HepG2 (cell line): Measurements from ENCODE around the gene NOTUM. TPM values are rescaled to one million over a fixed set of nuclear protein-coding genes. Genes with fewer than 3 reads are reported as not detected.

Experiments
- HNF4A ChIP-seq: sonication (generic); formaldehyde crosslinking; IDR thresholded peaks from 2 replicates; pipeline ENCODE4 v1.4.0; 2020; ENCODE audit warnings: missing genetic modification reagents
- HNRNPL ChIP-seq: fragments of 200-400 bp; formaldehyde crosslinking; IDR thresholded peaks from 2 replicates; pipeline ENCODE4 v1.6.1; 2017; ENCODE audit warnings: mild to moderate bottlenecking, low read depth, low read length
- HNRNPUL1 ChIP-seq: fragments of 200-400 bp; formaldehyde crosslinking; IDR thresholded peaks from 2 replicates; pipeline ENCODE4 v1.6.1; 2017; ENCODE audit warnings: low read depth, mild to moderate bottlenecking, low read length, moderate library complexity
- MAFG ChIP-seq: sonication (generic); formaldehyde crosslinking; IDR thresholded peaks from 2 replicates; pipeline ENCODE4 v1.5.1; 2020; ENCODE audit warnings: mild to moderate bottlenecking, missing genetic modification reagents
- NCOR1 ChIP-seq: fragments of 200-600 bp; sonication (generic); IDR thresholded peaks from 2 replicates; pipeline ENCODE4 v1.7.0; 2017; ENCODE audit warnings: antibody characterized with exemption, low read length, borderline replicate concordance
- SP2 ChIP-seq: sonication (generic); formaldehyde crosslinking; IDR thresholded peaks from 2 replicates; pipeline ENCODE4 v1.5.1; 2020; ENCODE audit warnings: mild to moderate bottlenecking, missing genetic modification reagents
- STAT5B ChIP-seq: sonication (generic); formaldehyde crosslinking; IDR thresholded peaks from 2 replicates; pipeline ENCODE4 v1.4.0; 2020; ENCODE audit warnings: missing genetic modification reagents
- TOE1 ChIP-seq: sonication (generic); formaldehyde crosslinking; IDR thresholded peaks from 2 replicates; pipeline ENCODE4 v1.4.0; 2020; ENCODE audit warnings: mild to moderate bottlenecking, missing genetic modification reagents
- ZBTB38 ChIP-seq: sonication (generic); formaldehyde crosslinking; IDR thresholded peaks from 2 replicates; pipeline ENCODE4 v1.5.1; 2020; ENCODE audit warnings: mild to moderate bottlenecking, missing genetic modification reagents
- ZNF234 ChIP-seq: sonication (generic); formaldehyde crosslinking; conservative IDR thresholded peaks from 2 replicates; pipeline ENCODE4 v1.5.1; 2020; ENCODE audit warnings: mild to moderate bottlenecking, missing genetic modification reagents
- ZNF24 ChIP-seq: fragments of 450-650 bp; IDR thresholded peaks from 2 replicates; pipeline ENCODE4 v1.6.1; 2017; ENCODE audit warnings: antibody characterized with exemption, mild to moderate bottlenecking
- ZNF253 ChIP-seq: sonication (generic); formaldehyde crosslinking; IDR thresholded peaks from 2 replicates; pipeline ENCODE4 v1.8.0; 2022; ENCODE audit warnings: mild to moderate bottlenecking, missing genetic modification reagents, borderline replicate concordance
- ZNF264 ChIP-seq: sonication (generic); formaldehyde crosslinking; IDR thresholded peaks from 2 replicates; pipeline ENCODE4 v1.4.0; 2020; ENCODE audit warnings: missing genetic modification reagents
- ZNF317 ChIP-seq: sonication (generic); formaldehyde crosslinking; IDR thresholded peaks from 2 replicates; pipeline ENCODE4 v1.5.0; 2020; ENCODE audit warnings: mild to moderate bottlenecking, missing genetic modification reagents
- ZNF556 ChIP-seq: sonication (generic); formaldehyde crosslinking; IDR thresholded peaks from 2 replicates; pipeline ENCODE4 v1.4.0; 2020; ENCODE audit warnings: mild to moderate bottlenecking, missing genetic modification reagents, borderline replicate concordance
- ZNF557 ChIP-seq: sonication (generic); formaldehyde crosslinking; IDR thresholded peaks from 2 replicates; pipeline ENCODE4 v1.4.0; 2020; ENCODE audit warnings: missing genetic modification reagents
- ZNF577 ChIP-seq: sonication (generic); formaldehyde crosslinking; IDR thresholded peaks from 2 replicates; pipeline ENCODE4 v1.4.0; 2020; ENCODE audit warnings: mild to moderate bottlenecking, low read depth, missing genetic modification reagents, borderline replicate concordance
- ZNF773 ChIP-seq: sonication (generic); formaldehyde crosslinking; IDR thresholded peaks from 2 replicates; pipeline ENCODE4 v1.4.0; 2020; ENCODE audit warnings: missing genetic modification reagents, borderline replicate concordance
- ZNF891 ChIP-seq: sonication (generic); formaldehyde crosslinking; IDR thresholded peaks from 2 replicates; pipeline ENCODE4 v1.5.0; 2020; ENCODE audit warnings: mild to moderate bottlenecking, missing genetic modification reagents
- polyA plus RNA-seq, 8 experiments: library from polyadenylated mRNA; depleted of rRNA in 3 of 8; stranded (reverse) in 7 of 8; unstranded in 1 of 8; fragments of >200 nt; fragmentation: Illumina TruSeq in 4 of 8; extraction: Trizol in 4 of 8; gene quantifications; 2 replicates each; pipeline versions ENCODE4 v1.2.1 to v1.2.3, GENCODE V29; 2011 to 2016; ENCODE audit warnings: low read depth in 4 of 8, missing spikeins in 1 of 8, mixed read lengths in 1 of 8; ENCODE audit not compliant: insufficient read depth in 1 of 8
- total RNA-seq, 5 experiments: library from RNA; depleted of rRNA; stranded (reverse); fragments of >200 nt; fragmentation: Illumina TruSeq; extraction: Trizol; gene quantifications; 2 replicates each; pipeline ENCODE4 v1.2.3, GENCODE V29; 2016; ENCODE audit warnings: low read depth in 1 of 5
- TF ChIP-seq, protein P1 (sequence below): sonication (generic); formaldehyde crosslinking; IDR thresholded peaks from 2 replicates; pipeline ENCODE4 v1.8.0; 2022; ENCODE audit warnings: missing genetic modification reagents, low read depth, mild to moderate bottlenecking, borderline replicate concordance
- TF ChIP-seq, protein P2 (sequence below): sonication (generic); formaldehyde crosslinking; IDR thresholded peaks from 2 replicates; pipeline ENCODE4 v1.9.0; 2021; ENCODE audit warnings: missing genetic modification reagents, borderline replicate concordance

The NOTUM gene
- total and polyA plus RNA-seq, 2 of the 13 experiments (the other 11 are each of a cell fraction or from before 2014, with no cell fraction given), result 150 to 160 TPM

DNA sequence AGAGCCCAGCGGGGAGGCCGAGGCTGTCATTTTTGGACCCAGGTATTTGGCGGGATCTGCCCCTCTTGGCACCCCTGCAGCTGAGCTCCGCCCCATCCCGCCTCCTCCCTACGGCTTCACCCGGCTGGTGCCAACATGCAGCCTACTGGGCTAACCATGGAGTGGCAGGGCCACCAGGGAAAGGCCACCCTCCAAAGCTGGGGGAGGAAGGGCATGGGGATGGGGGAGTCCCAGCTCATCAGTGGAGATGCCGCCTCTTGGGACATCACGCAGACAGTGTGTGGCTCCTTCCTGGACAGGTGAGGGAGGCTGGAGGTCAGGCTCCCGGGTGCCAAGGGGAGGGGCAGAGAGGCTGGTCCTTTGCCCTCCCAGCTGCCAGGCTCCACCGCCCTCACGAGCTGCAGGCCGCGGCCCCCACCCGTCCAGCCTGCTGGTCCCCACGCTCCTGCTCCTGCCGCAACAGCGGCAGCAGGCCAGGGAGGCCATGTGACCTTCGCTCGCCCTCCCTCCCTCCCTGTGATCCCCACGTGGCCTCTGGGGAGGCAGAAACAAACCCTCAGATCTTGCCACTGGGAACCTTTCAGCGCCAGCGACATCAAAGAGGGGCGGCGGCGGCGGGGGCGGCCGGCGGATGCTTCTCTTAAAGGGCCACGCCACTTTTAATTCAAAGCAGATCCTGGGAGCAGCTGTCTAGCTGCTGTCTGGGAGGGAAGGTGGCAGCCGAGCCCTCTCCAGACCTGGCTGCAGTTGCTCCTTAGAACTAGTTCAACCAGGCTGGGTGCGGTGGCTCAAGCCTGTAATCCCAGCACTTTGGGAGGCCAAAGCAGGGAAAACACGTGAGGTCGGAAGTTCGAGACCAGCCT lies 6.8 kb upstream of the NOTUM start (continued):
- TF ChIP-seq SP2, result no peak
- TF ChIP-seq STAT5B (CRISPR knock-in tag), result peak; percentile 82; the same call in 1 of the 2 replicates
- TF ChIP-seq, protein P1, sequence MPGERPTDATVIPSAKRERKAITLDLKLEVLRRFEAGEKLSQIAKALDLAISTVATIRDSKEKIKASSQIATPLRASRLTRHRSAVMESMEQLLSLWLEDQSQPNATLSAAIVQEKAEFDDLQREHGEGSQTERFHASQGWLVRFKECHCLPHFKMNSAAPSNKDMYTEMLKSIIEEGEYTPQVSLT (CRISPR knock-in tag), result no peak
- TF ChIP-seq MAFG (CRISPR knock-in tag), result no peak
- peak; percentile 99 for TF ChIP-seq HNRNPL
- TF ChIP-seq ZNF234, result no peak; the same call in 1 of the 2 replicates
- TF ChIP-seq ZNF891 (CRISPR knock-in tag), result peak; percentile 70; the same call in 1 of the 2 replicates
- TF ChIP-seq ZNF577, result no peak
- TF ChIP-seq ZNF556, result peak; percentile 94; the same call in 1 of the 2 replicates
- peak; percentile 91 for TF ChIP-seq ZNF317 (CRISPR knock-in tag)
- 0 out of 2 replicates have a peak, but pooled peaks have one; percentile 65 for TF ChIP-seq ZNF557 (CRISPR knock-in tag)
- TF ChIP-seq ZNF264, result peak; percentile 74; the same call in 1 of the 2 replicates
- TF ChIP-seq, protein P2, sequence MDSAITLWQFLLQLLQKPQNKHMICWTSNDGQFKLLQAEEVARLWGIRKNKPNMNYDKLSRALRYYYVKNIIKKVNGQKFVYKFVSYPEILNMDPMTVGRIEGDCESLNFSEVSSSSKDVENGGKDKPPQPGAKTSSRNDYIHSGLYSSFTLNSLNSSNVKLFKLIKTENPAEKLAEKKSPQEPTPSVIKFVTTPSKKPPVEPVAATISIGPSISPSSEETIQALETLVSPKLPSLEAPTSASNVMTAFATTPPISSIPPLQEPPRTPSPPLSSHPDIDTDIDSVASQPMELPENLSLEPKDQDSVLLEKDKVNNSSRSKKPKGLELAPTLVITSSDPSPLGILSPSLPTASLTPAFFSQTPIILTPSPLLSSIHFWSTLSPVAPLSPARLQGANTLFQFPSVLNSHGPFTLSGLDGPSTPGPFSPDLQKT, result no peak
- peak; percentile 81 for TF ChIP-seq HNF4A (CRISPR knock-in tag)
- peak; percentile 58; the same call in 1 of the 2 replicates for TF ChIP-seq ZNF773
- TF ChIP-seq HNRNPUL1, result no peak
- TF ChIP-seq ZBTB38 (CRISPR knock-in tag), result peak; percentile 98
- TF ChIP-seq TOE1 (CRISPR knock-in tag), result peak; percentile 44; the same call in 1 of the 2 replicates
- TF ChIP-seq ZNF253 (CRISPR knock-in tag), result 0 out of 2 replicates have a peak, but pooled peaks have one; percentile 33
- peak; percentile 79; the same call in 1 of the 2 replicates for TF ChIP-seq NCOR1
- no peak for TF ChIP-seq ZNF24
